KMS-11 (cell line): ENCODE data around the gene OCRL.

Source experiments
- H2AFZ ChIP-seq: fragments of 200-600 bp; sonication (generic); 2 replicates; pipeline ENCODE4 v1.6.1; 2016; ENCODE audit warnings: antibody characterized with exemption, mixed run types, low read depth
- H3K27ac ChIP-seq: fragments of 200-600 bp; sonication (generic); 2 replicates; pipeline ENCODE4 v1.6.1; 2016; ENCODE audit warnings: mild to moderate bottlenecking, mixed run types
- H3K27me3 ChIP-seq: fragments of 200-600 bp; sonication (generic); 2 replicates; pipeline ENCODE4 v1.6.1; 2017; ENCODE audit warnings: mild to moderate bottlenecking, low read depth, mixed run types, moderate library complexity; ENCODE audit not compliant: insufficient read depth
- H3K36me3 ChIP-seq: fragments of 200-600 bp; sonication (generic); 2 replicates; pipeline ENCODE4 v1.6.1; 2017; ENCODE audit warnings: mild to moderate bottlenecking, mixed run types; ENCODE audit not compliant: insufficient read depth
- H3K4me1 ChIP-seq: fragments of 200-600 bp; sonication (generic); 2 replicates; pipeline ENCODE4 v1.6.1; 2016; ENCODE audit warnings: mild to moderate bottlenecking, low read depth, mixed run types; ENCODE audit not compliant: poor library complexity, severe bottlenecking
- H3K4me2 ChIP-seq: fragments of 200-600 bp; sonication (generic); 2 replicates; pipeline ENCODE4 v1.7.0; 2016; ENCODE audit warnings: mild to moderate bottlenecking, mixed run types
- H3K4me3 ChIP-seq: fragments of 200-600 bp; sonication (generic); IDR thresholded peaks from 2 replicates; pipeline ENCODE4 v1.6.1; 2017; ENCODE audit warnings: low read depth, low read length, mixed read lengths; ENCODE audit not compliant: insufficient read depth
- H3K79me2 ChIP-seq: fragments of 200-600 bp; sonication (generic); 2 replicates; pipeline ENCODE4 v1.6.1; 2016; ENCODE audit warnings: low read depth, mixed run types; ENCODE audit not compliant: insufficient read depth
- H3K9ac ChIP-seq: fragments of 200-600 bp; sonication (generic); 2 replicates; pipeline ENCODE4 v1.6.1; 2016; ENCODE audit warnings: mild to moderate bottlenecking, mixed run types
- H4K20me1 ChIP-seq: fragments of 200-600 bp; sonication (generic); 2 replicates; pipeline ENCODE4 v1.6.1; 2016; ENCODE audit warnings: mild to moderate bottlenecking, mixed run types; ENCODE audit not compliant: insufficient read depth
- TF ChIP-seq, protein P1 (sequence below): fragments of 200-600 bp; sonication (generic); conservative IDR thresholded peaks from 2 replicates; pipeline ENCODE4 v1.6.1; 2017; ENCODE audit warnings: low read depth, mild to moderate bottlenecking, antibody characterized with exemption, low read length, moderate library complexity, mixed read lengths

The OCRL gene

DNA sequence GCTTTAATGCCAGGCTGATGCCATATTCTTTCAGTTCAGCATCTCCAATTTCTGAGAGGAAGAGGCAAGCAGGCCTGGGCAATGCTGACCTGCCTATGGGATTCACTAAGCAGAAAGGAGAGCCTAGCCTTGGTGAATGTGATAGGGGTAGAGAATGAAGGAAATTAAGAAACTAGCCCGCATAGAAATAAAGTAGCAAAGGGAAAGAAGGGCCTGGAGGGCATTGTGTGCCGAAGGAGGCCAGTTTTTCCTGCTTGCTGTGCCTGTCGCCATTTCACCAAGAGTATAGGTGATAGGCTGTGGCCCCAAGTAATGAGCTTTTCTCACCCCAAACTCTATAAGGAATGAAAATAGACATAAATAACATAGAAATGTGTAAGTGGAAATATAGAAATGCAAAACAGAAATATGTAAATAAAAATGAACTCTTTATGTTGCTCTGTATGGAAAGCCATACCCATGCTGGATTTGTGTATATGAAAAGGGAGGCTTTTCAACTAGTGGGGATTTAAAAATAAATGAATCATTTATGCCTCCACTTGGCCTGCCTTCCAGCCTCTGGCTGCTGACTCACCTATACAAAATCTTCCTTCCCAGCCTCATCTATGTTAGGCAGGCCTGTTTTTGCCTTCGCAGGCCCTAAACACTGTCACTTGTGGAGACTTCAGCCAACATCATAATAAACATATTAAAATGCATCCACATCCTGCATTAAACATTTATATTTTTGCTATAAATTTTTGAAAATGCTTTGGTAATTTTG lies 5.1 kb upstream of the OCRL start:
- H3K36me3 ChIP-seq = no peaks in the 10 kb centered on the region
- peaks cover 24% of the 10 kb centered on the region for H3K4me1 ChIP-seq
- H4K20me1 ChIP-seq = no peaks in the 10 kb centered on the region
- H3K9ac ChIP-seq = no peak overlapping the region
- no peak overlapping the region for H2AFZ ChIP-seq
- no peak overlapping the region for H3K27ac ChIP-seq
- no peak overlapping the region for H3K4me2 ChIP-seq
- no peak overlapping the region for H3K4me3 ChIP-seq
- H3K27me3 ChIP-seq = no peaks in the 10 kb centered on the region
- TF ChIP-seq, protein P1, sequence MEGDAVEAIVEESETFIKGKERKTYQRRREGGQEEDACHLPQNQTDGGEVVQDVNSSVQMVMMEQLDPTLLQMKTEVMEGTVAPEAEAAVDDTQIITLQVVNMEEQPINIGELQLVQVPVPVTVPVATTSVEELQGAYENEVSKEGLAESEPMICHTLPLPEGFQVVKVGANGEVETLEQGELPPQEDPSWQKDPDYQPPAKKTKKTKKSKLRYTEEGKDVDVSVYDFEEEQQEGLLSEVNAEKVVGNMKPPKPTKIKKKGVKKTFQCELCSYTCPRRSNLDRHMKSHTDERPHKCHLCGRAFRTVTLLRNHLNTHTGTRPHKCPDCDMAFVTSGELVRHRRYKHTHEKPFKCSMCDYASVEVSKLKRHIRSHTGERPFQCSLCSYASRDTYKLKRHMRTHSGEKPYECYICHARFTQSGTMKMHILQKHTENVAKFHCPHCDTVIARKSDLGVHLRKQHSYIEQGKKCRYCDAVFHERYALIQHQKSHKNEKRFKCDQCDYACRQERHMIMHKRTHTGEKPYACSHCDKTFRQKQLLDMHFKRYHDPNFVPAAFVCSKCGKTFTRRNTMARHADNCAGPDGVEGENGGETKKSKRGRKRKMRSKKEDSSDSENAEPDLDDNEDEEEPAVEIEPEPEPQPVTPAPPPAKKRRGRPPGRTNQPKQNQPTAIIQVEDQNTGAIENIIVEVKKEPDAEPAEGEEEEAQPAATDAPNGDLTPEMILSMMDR = no peak
- no peaks in the 10 kb centered on the region for H3K79me2 ChIP-seq

DNA sequence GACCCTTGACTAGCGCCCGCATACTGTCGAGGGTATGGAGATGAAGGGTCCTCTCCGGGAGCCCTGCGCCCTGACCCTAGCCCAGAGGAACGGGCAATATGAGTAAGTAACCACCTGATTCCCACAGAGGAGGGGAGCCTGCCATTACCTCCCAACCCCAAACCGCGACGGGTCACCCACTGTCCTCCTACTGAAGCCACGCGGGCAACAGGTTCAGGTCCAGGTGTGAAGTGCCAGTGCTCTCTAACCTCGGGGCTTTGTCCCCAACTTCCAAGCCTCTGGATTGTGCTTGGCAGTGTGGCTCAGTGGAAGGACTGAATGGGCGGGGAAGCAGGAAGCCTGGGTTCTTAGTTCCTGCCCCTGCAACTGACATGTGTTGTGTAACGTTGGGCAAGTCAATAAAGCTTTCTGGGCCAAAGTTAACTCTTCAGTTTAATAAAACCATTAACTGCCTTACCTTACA lies 694 bp downstream of the OCRL start:
- Histone ChIP-seq H2AFZ (no peak overlapping the region; the same call in 1 of the 2 replicates), H3K27me3 (no peaks in the 10 kb centered on the region), H3K9ac (peak overlapping the region; percentile 44; the same call in 1 of the 2 replicates), H3K79me2 (0 out of 2 replicates have a peak, but pooled peaks cover 3% of the 10 kb centered on the region), H4K20me1 (no peaks in the 10 kb centered on the region), H3K4me3 (no peak overlapping the region), H3K27ac (no peak overlapping the region), H3K4me1 (peaks cover 6% of the 10 kb centered on the region), H3K36me3 (no peaks in the 10 kb centered on the region), H3K4me2 (peak overlapping the region; percentile 64)
- TF ChIP-seq, protein P1 = no peak

DNA sequence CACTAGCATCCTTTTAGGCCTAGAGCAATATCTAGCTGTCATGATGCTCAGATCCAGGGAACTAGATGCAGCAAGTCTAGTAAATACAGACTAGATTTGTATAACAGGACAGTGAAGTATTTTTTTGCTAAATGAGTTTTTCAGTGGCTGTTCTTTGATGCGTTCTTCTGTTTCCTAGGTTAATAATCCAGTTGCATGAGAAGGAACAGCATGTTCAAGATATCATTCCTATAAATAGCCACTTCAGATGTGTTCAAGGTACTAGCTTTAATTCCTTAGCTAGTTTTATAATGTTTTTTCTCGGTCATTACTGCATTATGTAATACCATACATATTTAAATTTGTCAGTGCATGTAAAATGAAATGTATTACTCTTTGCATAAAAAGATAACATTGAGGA lies 4.7 kb downstream of the OCRL start:
- Histone ChIP-seq H3K79me2 (0 out of 2 replicates have a peak, but pooled peaks cover 3% of the 10 kb centered on the region), H4K20me1 (no peaks in the 10 kb centered on the region), H3K4me2 (no peak overlapping the region), H3K4me1 (peaks cover 6% of the 10 kb centered on the region), H2AFZ (no peak overlapping the region), H3K4me3 (no peak overlapping the region), H3K27ac (no peak overlapping the region), H3K9ac (no peak overlapping the region), H3K36me3 (no peaks in the 10 kb centered on the region), H3K27me3 (no peaks in the 10 kb centered on the region)
- TF ChIP-seq, protein P1 = no peak

DNA sequence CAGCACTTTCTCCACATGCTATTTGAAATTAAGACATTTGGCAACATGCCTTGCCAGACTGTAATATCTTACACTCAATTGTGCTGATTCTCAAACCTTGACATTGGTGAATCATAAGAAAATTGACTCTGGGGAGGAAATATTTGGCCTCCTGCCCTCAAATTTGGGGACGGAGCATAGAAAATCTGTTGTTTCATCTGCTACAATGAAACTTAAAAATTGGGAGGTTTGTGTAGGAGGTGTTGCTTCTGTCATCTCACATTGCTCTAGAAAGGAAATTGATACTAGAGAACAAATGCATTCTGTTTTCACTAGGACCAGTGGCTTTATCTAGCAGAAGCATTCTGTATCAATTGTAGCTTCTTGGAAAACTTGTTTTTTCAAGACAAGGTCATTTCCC lies 5.3 kb downstream of the OCRL start:
- Histone ChIP-seq H3K27me3 (no peaks in the 10 kb centered on the region), H2AFZ (no peak overlapping the region), H3K4me2 (no peak overlapping the region), H3K9ac (no peak overlapping the region), H3K4me1 (peaks cover 6% of the 10 kb centered on the region), H4K20me1 (no peaks in the 10 kb centered on the region), H3K4me3 (no peak overlapping the region), H3K27ac (no peak overlapping the region), H3K36me3 (no peaks in the 10 kb centered on the region), H3K79me2 (0 out of 2 replicates have a peak, but pooled peaks cover 3% of the 10 kb centered on the region)
- TF ChIP-seq, protein P1 = no peak
